ENCODE measurements around the gene GALNT10. TPM values are rescaled to one million over a fixed set of nuclear protein-coding genes. Genes with fewer than 3 reads are reported as not detected.
"Not testable (repeated sequence)": the region's sequence is repeated elsewhere in the genome, so short reads cannot be mapped to it uniquely, and the experiment has no call there.

The GALNT10 gene
- total RNA-seq, 1 donor from 2014 or later, result 23.5 TPM

GRCh38 chr5:154352960-154353548, 162.5 kb downstream of the GALNT10 start:
- DNase-seq (ENCODE audit: low read depth), result no peak
- TF ChIP-seq, protein P1, sequence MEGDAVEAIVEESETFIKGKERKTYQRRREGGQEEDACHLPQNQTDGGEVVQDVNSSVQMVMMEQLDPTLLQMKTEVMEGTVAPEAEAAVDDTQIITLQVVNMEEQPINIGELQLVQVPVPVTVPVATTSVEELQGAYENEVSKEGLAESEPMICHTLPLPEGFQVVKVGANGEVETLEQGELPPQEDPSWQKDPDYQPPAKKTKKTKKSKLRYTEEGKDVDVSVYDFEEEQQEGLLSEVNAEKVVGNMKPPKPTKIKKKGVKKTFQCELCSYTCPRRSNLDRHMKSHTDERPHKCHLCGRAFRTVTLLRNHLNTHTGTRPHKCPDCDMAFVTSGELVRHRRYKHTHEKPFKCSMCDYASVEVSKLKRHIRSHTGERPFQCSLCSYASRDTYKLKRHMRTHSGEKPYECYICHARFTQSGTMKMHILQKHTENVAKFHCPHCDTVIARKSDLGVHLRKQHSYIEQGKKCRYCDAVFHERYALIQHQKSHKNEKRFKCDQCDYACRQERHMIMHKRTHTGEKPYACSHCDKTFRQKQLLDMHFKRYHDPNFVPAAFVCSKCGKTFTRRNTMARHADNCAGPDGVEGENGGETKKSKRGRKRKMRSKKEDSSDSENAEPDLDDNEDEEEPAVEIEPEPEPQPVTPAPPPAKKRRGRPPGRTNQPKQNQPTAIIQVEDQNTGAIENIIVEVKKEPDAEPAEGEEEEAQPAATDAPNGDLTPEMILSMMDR (conservative IDR thresholded peaks at IDR 0.05; ENCODE audit: low read depth, low read length), result no peak

GRCh38 chr5:154355129-154355611, 164.6 kb downstream of the GALNT10 start:
- DNase-seq (ENCODE audit: low read depth), result no peak
- TF ChIP-seq, protein P1 (conservative IDR thresholded peaks at IDR 0.05; ENCODE audit: low read depth, low read length), result no peak

More at GRCh38 chr5:154352960-154353548, 162.5 kb downstream of the GALNT10 start:
- H3K4me3 ChIP-seq (ENCODE audit: low read depth, low read length), result no peak overlapping the region

GRCh38 chr5:154356020-154356655, 165.6 kb downstream of the GALNT10 start:
- TF ChIP-seq, protein P1 (conservative IDR thresholded peaks at IDR 0.05; ENCODE audit: low read depth, low read length), result no peak
- no peak for DNase-seq (ENCODE audit: low read depth)
- H3K4me3 ChIP-seq (ENCODE audit: low read depth, low read length), result no peak overlapping the region

More at GRCh38 chr5:154355129-154355611, 164.6 kb downstream of the GALNT10 start:
- no peak overlapping the region for H3K4me3 ChIP-seq (ENCODE audit: low read depth, low read length)

DNA sequence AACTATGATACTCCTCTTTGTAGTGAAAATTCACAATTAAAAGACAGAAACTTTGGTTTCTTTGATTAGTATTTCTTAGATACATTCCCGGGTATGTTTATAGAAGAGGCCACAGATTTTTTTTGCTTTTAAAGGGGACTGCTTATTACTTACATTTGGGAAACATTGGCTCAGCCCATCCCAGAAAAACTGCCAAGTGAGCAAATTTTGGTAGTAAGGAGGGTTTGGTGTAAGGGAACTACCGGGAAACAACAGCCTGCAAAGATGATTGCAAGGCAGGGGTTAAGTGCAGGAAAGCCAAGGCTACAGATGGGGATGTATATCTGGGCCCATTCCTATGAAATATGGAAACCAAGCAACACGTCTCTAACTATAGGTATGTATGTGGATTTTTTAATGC, 166.4 kb downstream of the GALNT10 start:
- TF ChIP-seq, protein P1 (conservative IDR thresholded peaks at IDR 0.05; ENCODE audit: low read depth, low read length), result no peak
- no peak for DNase-seq (ENCODE audit: low read depth)
- H3K4me3 ChIP-seq (ENCODE audit: low read depth, low read length), result no peak overlapping the region

GRCh38 chr5:154358516-154359220, 168.1 kb downstream of the GALNT10 start:
- TF ChIP-seq, protein P1 (conservative IDR thresholded peaks at IDR 0.05; ENCODE audit: low read depth, low read length), result no peak
- DNase-seq (ENCODE audit: low read depth), result no peak
- H3K4me3 ChIP-seq (ENCODE audit: low read depth, low read length), result no peak overlapping the region

- no peak overlapping the region for H3K4me3 ChIP-seq (ENCODE audit: low read depth, low read length)
- TF ChIP-seq, protein P1 (conservative IDR thresholded peaks at IDR 0.05; ENCODE audit: low read depth, low read length), result no peak
- DNase-seq (ENCODE audit: low read depth), result no peak
Observed at GRCh38 chr5:154359221-154359573, 168.7 kb downstream of the GALNT10 start.

- not testable (repeated sequence) for H3K4me3 ChIP-seq (ENCODE audit: low read depth, low read length); DNase-seq (ENCODE audit: low read depth)
Observed at GRCh38 chr5:154360241-154360640, 169.7 kb downstream of the GALNT10 start.
